Astrocyte of the spinal cord (primary cell): Measurements from ENCODE around the gene DGKG.
A peak's percentile ranks its signal among the peaks of the same experiment; 100 is the strongest.

Experiments
- DNase-seq: peaks from one replicate; pipeline ENCODE4 v3.0.0; 2011; ENCODE audit warnings: low read depth, low spot score
- H3K4me3 ChIP-seq: 2 replicates; pipeline ENCODE4 v1.5.1; 2011; ENCODE audit warnings: low read depth, mild to moderate bottlenecking, low read length, moderate library complexity
- in situ Hi-C: cut with HindIII; loops from 2 replicates; pipeline ENCODE4 v1.10.0; 2017; ENCODE audit warnings: low sequenced_read_pairs
- TF ChIP-seq, protein P1 (sequence below): IDR thresholded peaks from 2 replicates; pipeline ENCODE4 v1.5.1; 2012; ENCODE audit warnings: low read depth, mild to moderate bottlenecking, low read length, inconsistent platforms

Gene DGKG

DNA sequence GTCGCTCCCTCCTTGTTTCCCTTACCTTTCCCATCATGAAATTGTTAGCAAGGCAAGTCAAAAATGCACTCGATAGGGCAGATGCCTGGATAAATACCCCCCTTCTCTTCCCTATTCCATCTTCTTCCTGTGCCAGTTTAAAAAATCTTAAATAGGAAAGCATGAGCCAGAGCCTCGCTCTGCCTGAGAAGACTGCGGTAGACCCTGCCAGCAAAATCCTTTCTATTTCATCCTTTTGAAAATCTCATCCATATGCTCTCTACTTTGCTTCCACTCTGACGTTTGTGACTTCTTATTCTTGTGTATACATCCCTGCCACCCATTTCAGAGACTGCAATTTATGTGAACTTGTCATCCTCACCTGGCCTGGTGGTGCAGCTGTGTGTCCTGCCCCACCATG lies 138.6 kb downstream of the DGKG start:
- TF ChIP-seq, protein P1, sequence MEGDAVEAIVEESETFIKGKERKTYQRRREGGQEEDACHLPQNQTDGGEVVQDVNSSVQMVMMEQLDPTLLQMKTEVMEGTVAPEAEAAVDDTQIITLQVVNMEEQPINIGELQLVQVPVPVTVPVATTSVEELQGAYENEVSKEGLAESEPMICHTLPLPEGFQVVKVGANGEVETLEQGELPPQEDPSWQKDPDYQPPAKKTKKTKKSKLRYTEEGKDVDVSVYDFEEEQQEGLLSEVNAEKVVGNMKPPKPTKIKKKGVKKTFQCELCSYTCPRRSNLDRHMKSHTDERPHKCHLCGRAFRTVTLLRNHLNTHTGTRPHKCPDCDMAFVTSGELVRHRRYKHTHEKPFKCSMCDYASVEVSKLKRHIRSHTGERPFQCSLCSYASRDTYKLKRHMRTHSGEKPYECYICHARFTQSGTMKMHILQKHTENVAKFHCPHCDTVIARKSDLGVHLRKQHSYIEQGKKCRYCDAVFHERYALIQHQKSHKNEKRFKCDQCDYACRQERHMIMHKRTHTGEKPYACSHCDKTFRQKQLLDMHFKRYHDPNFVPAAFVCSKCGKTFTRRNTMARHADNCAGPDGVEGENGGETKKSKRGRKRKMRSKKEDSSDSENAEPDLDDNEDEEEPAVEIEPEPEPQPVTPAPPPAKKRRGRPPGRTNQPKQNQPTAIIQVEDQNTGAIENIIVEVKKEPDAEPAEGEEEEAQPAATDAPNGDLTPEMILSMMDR, result no peak
- DNase-seq, result no peak
- no peak overlapping the region for H3K4me3 ChIP-seq
- in situ Hi-C loops, result no loop called here

DNA sequence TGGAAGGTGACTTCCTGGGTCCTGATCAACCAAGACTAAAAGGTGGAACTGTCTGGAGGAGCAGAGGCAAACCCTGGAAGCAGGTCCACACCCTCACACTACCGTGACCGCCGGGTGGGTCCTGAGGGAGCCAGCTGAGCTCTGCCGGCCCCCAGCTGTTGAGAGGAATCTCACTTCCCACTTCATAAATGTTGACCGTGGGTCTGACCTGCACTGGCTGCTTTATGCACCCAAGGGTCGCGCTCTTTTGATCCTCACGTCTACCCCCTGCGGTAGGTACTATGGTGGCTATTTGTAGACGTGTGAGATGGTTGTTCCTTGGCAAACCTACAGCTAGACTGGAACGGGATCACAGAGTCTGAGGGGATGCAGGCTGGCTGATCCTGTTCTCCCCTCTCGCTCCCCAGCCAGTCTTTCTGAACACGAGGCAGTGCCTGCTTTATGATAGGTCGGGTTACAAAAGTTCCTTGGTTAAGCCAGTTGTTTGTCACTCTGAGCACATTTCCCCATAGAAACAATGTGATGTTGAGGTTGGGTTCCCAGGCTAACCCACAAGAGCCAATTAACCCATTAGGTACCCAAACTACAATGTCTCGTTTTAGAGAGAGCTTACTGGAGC lies 140.2 kb downstream of the DGKG start:
- in situ Hi-C loops, result no loop called here
- DNase-seq, result no peak
- H3K4me3 ChIP-seq, result no peak overlapping the region
- TF ChIP-seq, protein P1, result no peak

DNA sequence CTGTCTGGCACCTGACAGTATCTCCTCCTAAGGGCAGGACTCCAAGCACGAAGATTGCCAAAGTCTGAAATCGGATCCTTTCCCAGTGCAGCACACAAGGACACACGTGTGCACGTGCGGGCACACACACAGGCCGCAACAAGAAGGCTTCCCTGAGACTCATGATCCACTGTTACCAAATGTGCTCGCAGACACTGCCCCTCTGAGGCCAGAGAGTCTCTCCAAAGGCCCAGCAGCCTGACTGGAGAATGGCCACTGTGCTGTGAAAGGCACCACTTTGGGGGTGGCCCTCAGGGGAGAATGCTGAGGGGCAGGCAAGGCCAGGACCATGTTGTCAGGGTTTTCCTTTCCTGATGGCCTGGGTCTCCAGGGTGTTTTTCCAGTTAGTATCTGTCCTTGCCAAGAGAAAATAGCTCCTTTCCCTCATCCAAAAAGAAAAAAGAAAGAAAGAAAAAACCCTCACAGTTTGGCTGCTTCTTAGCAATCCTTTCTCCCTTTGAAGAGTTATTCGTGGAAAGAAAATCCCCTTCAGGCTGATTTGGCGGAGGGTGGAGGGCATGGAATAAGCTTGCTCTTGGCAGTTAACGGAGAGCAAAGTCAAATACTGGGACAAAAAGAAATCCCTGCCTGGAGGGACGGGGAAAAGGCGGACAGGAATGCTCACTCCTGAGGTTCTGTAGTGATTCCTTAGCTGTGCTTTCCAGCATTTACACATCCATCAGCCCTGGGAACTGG lies 141.0 kb downstream of the DGKG start:
- H3K4me3 ChIP-seq, result no peak overlapping the region
- in situ Hi-C loops, result no loop called here
- TF ChIP-seq, protein P1, result peak; percentile 15
- DNase-seq, result no peak

DNA sequence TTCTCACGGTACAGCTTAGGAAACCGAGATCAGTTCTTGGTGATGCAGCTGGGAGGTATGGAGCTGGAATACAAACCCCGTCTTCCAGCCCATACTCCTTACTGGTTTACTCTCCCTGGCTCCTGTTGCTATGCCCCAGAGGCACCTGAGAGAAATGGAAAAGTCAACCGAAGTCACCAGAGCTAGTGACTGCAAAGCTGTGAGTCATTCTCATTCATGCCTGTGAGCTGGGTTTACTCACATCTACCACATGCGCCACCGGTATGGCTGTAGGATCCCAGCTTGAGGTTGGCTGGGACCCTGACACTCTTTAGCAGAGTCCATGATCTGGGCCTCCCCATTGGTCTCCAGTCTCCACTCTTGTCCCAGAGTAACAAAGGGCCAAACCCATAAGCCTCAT lies 141.7 kb downstream of the DGKG start:
- no peak for DNase-seq
- H3K4me3 ChIP-seq, result no peak overlapping the region
- TF ChIP-seq, protein P1, result no peak
- in situ Hi-C loops, result no loop called here

DNA sequence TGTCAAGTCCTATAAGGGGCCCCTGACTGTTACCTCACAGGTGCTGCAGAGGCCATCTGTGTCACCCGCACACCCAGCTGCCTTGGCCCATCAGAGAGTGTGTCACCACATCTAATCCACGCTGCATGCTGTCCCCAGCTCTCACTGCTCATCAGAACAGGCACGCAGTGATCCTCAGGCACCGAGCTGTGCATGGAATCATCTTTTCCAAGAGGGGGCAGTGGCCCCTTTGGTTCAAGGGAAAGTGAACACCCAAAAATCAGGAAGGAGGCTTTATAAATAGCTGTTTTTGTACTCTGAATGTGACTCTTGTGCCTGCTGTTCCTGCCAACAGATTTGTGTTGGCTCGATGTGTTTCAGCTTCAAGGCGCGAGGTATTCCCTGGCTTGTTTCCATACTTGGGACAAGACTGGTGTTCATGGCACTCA lies 142.8 kb downstream of the DGKG start:
- no peak for DNase-seq

DNA sequence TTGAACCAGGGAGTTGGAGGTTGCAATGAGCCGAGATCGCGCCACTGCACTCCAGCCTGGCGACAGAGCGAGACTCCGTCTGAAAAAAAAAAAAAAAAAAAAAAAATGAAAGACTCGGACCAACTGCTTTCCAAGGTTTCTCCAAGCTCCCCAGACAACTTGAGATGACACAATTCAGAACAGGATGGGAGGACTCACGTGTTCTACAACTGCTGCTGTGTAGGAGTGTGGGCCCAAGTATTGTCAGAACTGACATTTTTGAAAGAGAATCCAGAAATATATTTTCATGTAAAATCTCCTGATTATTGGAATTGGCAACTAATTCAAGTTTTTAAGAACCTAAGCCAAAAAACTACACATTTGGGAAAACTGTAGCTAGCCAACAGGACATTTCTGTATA lies 143.6 kb downstream of the DGKG start:
- TF ChIP-seq, protein P1, result no peak
- no peak for DNase-seq
- H3K4me3 ChIP-seq, result no peak overlapping the region
- in situ Hi-C loops, result no loop called here

More for the DNA sequence above, 142.8 kb downstream of the DGKG start:
- no peak overlapping the region for H3K4me3 ChIP-seq
- in situ Hi-C loops, result no loop called here
- TF ChIP-seq, protein P1, result no peak
